Stimulated activated CD4-positive, alpha-beta T cell treated with anti-CD3 and anti-CD28 coated beads, TNF-alpha, amount 100 ng/mL, for 4 hours (primary cell): ENCODE data around the gene DCANP1.
A peak's percentile ranks its signal among the peaks of the same experiment; 100 is the strongest.

ENCODE experiments used
- DNase-seq, 3 experiments: peaks; one replicate each; pipeline ENCODE4 v3.0.0-alpha.2; 2020; ENCODE audit warnings: low read depth in 3 of 3

DCANP1 gene

DNA sequence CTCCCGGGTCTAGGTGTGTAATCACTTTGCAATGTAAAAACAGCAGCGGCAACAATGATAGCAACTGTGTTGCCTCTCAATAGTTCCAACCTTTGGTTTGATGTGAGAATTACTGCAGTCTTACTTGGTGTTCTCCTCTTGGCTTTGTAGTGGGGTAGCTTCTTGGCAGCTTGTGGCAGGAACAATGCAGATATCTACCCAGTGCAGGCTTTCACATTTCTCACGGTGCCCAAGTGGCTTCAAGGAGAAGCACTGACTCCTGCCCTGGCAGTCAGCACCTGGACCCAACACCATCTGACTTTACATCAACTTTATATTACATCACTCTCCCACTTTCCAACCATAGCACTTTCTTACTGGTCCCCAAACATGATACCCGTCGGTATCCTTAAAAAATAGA, 33.4 kb upstream of the DCANP1 start:
- DNase-seq, result no peak

GRCh38 chr5:135478938-135479337, 31.8 kb upstream of the DCANP1 start:
- DNase-seq, result no peak

- DNase-seq, result no peak
Observed at GRCh38 chr5:135477613-135478066, 30.5 kb upstream of the DCANP1 start.

DNA sequence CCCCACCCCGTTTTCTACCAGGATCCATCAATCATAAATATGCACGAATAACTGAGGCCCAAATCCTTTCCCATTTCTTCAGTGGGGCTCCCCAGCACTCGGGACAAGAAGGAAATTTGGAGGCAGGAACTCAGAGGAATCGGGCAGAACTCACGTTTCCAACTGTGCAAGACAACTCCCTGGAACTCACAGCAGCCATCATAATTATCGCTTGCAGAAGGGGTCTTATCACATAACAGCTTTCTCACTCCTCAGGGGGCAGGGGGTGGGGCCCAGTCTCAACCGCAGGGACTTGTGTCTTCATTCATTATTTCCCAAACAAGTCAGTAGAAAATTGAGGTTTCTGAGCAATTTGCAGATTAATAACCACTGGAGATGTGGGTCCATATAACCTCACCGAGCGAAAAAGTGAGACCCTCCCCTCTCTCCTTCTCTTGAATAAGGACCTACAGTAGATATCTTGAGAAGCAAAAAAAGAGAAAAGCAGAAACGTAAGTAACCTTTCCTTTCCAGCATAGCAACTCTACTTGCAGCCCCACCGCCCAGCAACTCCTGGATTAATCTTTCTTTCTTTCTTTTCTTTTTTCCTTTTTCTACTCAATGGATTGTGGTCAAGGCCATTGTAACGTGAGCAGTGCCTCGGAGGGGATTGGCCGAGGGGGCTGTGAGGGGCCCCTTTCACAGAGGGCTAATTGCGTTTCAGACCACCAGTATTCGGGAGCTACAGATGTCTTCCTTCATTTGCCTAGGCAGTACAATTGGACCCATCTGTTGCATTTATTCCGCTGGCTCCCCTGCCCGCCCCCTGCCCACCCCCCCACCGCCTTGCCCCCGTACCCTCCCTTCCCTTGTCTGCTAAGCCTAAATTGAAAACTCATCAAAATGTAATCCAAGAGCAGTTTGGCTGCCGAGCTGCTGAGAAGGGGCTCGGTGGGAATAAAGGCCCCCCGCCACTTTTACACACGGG, 29.8 kb upstream of the DCANP1 start:
- no peak for DNase-seq

DNA sequence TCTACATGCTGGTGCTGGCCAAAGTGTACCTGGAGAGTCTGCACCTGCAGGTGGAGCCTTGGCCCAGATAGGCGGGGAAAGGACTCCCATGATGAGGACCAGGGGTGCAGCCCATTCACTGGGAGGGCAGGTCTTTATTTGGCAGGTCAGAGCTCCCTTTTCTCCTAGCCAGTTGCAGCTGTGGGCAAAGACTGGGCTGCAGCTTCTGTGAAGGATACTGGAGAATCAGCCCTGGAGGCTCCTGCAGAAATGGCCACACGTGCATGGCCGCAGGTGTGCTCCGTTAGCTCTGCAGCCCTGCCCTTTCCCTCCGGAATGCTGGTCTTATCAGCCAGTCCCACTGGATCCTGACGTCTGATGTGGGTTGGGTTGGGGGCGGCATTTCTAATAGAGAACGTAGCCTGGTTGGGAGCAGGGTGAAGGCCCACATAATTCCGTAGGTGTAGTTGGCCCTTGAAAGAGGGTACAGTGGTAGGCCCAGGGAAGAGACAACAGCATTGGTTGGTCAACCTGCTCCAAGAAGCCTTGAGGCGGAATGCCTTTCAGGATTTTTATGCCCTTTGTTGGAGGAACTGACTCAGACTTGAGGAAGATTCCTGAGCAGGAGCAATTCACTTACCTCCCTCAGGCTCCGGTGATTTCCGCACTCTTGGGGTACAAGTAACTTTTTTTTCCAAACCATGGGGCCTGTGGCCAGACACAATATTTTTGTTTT, 27.0 kb upstream of the DCANP1 start:
- DNase-seq, result no peak

GRCh38 chr5:135472141-135472540, 25.0 kb upstream of the DCANP1 start:
- no peak for DNase-seq

- DNase-seq, result no peak
Observed at GRCh38 chr5:135471726-135472125, 24.6 kb upstream of the DCANP1 start.

DNA sequence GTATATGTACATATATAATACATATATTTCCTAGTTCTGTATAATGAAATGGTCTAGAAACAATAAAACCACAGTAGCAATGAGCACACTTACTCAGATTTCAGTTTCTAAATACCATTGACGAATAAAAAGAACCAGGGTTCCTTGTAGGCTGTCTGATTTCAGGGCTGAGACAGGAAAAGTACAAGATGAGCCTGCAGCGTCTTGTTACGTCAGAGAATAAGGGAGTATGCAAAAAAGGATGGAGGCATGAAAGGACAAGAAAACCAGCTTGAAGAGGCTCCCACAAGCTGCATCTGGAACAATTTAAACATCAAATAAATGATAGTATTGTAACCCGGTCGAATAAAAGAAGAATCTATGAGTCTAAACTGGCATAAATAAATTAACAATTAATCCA, 22.8 kb upstream of the DCANP1 start:
- no peak for DNase-seq

- no peak for DNase-seq
Observed at GRCh38 chr5:135468541-135468940, 21.4 kb upstream of the DCANP1 start.

DNA sequence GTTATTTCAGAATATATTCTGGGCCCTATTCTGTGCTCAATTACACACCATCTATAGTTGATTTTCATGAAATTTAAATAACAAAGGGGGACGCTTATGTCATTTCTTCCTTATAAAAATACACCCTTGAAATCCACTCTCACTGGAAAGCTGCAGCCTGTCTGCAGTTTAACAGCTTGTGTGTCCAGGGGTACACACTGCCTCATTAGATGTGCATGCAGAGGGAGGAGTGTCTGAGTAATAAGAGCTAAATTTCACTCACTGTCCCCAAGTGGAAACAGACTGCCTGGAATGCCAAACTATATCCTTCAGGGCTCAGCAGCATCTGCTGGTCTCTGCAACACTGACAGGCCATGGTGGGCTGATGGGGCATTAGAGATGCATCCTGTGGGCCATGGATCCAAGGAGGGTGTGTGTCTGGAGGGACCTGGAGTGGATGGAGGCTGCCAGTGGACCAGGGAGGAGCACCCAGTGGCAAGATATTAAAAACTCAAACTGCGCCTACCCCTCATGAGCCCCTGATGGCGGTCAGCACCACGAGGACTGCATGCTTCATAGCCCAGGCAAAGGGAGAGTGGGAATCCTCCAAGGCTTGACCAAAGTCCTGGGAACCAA, 20.8 kb upstream of the DCANP1 start:
- DNase-seq, result no peak

- no peak for DNase-seq
Observed at GRCh38 chr5:135467051-135467625, 20.0 kb upstream of the DCANP1 start.

DNA sequence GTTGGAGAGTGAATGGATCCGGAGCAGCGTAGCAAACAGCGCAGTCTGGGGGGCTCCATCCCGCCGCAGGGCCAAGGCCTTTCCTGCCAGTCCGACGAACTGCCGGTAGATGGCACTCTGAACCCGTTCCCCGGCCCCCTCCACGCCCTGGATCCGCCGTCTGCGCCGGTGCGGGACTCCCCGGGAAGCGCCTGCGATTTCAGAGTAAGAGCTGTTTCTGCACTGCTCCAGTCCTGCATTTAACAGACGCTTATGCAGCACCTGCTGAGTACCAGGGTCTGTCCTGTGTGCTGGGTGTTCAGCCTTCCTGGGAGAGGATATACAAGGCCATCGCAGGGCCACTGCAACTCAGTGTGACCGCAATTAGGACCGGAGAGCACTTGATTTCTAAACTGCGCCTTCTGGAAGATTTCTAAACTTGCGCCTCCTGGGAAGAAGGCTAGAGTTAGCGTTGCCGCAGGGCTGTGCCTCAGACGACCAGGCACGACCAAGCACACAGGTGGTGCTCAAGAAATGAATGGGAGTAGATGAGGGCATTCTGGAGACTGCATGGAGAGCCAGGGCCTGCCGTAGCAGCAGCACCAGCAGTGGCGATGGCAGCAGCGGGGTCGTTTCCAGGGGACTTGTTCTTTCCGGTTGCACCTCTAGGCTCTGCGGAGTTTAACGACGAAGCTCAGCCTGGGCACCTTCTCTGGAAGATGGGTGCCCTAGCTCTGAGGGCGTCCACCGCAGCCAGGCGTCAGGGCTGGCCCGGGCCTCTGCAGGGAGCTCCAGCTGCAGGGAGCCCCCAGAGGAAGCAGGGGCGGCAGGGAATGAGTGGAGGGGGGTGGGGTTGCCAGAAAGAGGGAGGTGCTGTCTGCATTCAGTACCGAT, 19.3 kb upstream of the DCANP1 start:
- DNase-seq, result peak; percentile 20 to 39 (median 32)

GRCh38 chr5:135465391-135466122, 18.4 kb upstream of the DCANP1 start:
- no peak for DNase-seq

DNA sequence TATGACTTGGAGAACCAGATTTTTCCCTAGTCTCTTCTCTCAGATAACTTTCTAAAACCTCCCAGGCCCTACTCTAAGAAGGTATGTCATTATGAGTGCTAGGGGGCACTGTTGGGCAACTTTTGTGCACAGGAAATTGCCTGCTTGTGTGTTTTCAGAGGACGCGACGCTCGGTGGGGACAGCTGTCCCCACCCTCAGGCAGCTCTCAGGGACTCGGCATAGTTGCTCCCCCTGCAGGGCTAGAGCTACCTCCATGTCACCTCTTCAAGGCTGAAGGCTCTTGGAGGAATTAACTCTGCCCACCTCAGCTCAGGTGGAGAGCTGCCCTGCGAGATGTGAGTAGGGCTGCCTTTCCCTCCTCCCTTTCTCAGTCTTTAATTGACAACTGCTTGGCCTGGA, 15.2 kb upstream of the DCANP1 start:
- DNase-seq, result no peak

DNA sequence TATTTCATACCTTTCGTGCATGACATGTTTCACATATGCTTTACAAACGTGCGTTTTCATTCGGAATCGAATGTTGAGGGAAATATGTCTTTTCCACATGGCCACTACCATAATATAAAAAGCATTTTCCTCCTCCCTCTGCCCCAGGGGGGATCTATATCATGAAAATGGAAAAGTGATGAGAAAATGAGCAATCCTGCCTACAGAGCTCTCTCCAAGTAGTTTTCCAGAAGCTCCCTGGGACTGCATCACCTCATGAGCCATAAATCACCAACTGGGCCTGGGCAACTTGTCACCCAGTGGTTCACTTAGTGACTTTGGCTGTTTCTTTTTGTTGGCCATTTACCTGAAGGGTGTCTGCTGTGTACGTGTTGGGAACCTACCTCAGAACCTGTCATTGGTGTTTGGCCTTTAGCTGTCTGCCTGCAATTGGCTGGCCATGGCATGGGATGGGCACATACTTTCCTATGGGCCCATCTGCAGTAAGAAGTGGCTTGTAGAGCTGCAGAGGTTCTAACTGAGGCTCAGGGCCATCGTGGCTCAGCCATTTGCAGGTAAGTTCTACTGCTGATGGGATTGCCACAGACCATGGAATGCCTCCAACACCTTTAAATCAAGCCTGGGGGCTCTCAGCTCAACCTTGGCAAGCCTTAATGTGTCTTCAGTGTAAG, 14.5 kb upstream of the DCANP1 start:
- DNase-seq, result no peak

DNA sequence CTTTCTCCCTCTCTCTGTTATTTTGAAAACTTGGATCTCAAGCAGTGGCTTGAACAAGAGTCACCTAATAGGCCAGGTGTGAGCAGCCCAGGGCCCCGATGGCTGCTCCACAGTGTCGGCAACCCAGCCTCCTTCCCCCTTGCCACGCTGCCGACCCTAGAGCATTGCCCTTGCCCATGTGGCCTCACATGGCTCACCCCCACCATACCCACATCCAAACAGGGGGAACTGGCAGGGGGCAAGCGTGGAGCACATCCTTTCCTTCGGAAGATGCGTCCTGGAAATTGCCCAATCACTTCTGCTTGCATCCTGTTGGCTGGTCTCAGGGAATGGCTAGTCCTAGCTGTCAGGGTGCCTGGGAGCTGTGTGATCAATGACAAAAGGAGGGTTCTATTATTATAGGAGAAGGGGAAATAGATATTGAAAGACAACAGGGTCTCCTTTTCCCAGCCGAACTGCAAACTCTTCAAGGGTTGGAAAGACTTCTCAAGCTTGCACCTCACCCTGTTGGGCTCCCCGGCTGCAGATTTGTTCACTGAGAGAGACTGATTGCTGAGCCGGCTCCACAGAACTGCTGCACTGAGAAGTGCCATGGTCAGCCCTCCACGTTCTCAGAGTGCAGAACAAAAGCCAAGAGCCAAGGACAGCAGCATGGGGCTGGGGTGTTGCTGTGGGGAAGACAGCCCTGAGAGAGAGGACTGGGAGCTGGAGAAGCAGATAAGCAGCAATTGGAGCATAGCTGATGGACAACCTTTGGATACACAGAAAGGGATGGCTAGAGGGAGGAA, 13.3 kb upstream of the DCANP1 start:
- DNase-seq, result no peak

GRCh38 chr5:135458921-135459331, 11.8 kb upstream of the DCANP1 start:
- DNase-seq, result no peak

DNA sequence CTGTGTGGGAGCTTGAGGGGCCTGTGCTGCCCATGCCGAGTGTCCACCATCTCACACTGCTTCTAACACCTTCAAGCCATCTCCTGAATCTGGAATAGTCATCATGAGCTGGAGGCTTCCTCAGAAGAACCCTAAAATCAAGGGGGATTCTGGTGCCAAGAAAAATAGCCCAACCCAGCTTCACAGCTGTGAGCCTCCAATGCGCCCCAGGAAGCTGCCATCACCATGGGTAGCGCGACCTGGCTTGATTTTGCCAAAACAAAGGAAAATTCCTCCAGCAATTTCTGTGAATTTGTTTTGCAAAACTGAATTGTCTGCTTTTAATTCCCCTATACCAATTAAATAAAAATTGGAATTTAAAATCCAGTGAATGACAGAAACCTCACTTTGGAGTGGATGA, 11.2 kb upstream of the DCANP1 start:
- DNase-seq, result no peak
